ENCODE results near the gene CALHM5.

The CALHM5 gene

DNA sequence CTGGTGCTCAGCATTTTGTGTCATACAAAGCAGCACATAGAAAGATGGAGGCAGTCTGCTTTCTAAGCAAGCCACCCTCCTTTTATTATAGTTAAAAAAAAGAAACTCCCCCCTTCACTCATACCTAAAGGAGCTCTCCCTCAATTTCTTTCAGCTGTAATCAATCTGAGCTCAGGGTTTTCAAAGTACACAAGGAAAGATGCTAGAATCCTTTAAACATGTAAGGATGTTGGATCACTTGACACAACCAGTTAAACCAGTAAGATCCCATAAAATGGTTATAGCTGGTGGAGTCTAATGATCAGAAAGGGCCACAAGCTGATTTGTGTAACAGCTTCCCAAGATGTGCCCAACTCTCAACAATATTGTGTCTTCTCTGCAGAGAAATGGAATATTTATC lies 42.0 kb downstream of the CALHM5 start, which contains the start of gene CALHM4:
Gene CALHM4, plus strand, starts transcription at position 301 of the 400 bp plus-strand sequence. Its CDS starts 43 bp downstream, at position 344.
- Histone ChIP-seq H3K9ac (ENCODE audit: low read depth, low read length, poor library complexity, severe bottlenecking) (no peak within 1 kb of the TSS), H3K4me1 (ENCODE audit: insufficient read depth, low read length, poor library complexity, severe bottlenecking) (no peaks in the 10 kb centered on the region), H3K79me2 (ENCODE audit: insufficient read depth, low read length) (no peaks in the 10 kb centered on the region), H3K9me2 (replicated peaks; ENCODE audit: low read depth, low read length) (no peaks in the 10 kb centered on the region), H4K20me1 (ENCODE audit: insufficient read depth, low read length, poor library complexity, severe bottlenecking) (no peaks in the 10 kb centered on the region), H3K27me3 (ENCODE audit: insufficient read depth, low read length, poor library complexity, severe bottlenecking) (no peaks in the 10 kb centered on the region), H3K4me2 (ENCODE audit: low read depth, low read length, poor library complexity, severe bottlenecking) (no peak within 1 kb of the TSS), H3K36me3 (ENCODE audit: insufficient read depth, low read length) (no peaks in the 10 kb centered on the region), H3K4me3 (ENCODE audit: low read length, poor library complexity, severe bottlenecking) (no peak within 1 kb of the TSS), H3F3A (ENCODE audit: low read depth) (no peaks in the 10 kb centered on the region), H2AFZ (ENCODE audit: low read length) (no peak within 1 kb of the TSS), H3K9me3 (ENCODE audit: insufficient read depth, low read depth, low read length) (no peaks in the 10 kb centered on the region)
- TF ChIP-seq, protein P1, sequence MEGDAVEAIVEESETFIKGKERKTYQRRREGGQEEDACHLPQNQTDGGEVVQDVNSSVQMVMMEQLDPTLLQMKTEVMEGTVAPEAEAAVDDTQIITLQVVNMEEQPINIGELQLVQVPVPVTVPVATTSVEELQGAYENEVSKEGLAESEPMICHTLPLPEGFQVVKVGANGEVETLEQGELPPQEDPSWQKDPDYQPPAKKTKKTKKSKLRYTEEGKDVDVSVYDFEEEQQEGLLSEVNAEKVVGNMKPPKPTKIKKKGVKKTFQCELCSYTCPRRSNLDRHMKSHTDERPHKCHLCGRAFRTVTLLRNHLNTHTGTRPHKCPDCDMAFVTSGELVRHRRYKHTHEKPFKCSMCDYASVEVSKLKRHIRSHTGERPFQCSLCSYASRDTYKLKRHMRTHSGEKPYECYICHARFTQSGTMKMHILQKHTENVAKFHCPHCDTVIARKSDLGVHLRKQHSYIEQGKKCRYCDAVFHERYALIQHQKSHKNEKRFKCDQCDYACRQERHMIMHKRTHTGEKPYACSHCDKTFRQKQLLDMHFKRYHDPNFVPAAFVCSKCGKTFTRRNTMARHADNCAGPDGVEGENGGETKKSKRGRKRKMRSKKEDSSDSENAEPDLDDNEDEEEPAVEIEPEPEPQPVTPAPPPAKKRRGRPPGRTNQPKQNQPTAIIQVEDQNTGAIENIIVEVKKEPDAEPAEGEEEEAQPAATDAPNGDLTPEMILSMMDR (conservative IDR thresholded peaks at IDR 0.05; ENCODE audit: low read length), result no peak
- TF ChIP-seq EZH2phosphoT487 (IDR thresholded peaks at IDR 0.05; ENCODE audit: borderline replicate concordance), result no peak

DNA sequence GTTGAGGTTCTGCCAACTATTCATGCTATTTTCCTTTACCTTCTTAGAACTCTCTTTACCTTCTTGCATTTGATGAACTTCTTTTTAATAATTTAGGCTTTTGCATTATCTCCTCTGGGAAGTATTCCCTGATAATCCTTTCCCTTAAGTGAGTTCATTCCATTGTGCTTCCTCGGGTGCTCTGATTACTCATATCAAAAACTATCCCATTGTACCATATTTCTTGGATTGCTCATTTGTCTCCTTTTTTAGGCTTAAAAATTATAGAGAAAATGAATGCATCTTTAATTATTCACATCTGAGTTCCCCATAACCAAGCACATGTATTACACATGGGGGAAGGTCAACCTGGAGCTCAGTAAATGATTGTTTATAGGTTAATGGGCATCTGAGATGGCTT lies 44.6 kb downstream of the CALHM5 start:
- Histone ChIP-seq H3K9me3 (ENCODE audit: insufficient read depth, low read depth, low read length) (no peaks in the 10 kb centered on the region), H3K36me3 (ENCODE audit: insufficient read depth, low read length) (no peaks in the 10 kb centered on the region), H3K9ac (ENCODE audit: low read depth, low read length, poor library complexity, severe bottlenecking) (no peak overlapping the region), H3K4me3 (ENCODE audit: low read length, poor library complexity, severe bottlenecking) (no peak overlapping the region), H4K20me1 (ENCODE audit: insufficient read depth, low read length, poor library complexity, severe bottlenecking) (no peaks in the 10 kb centered on the region), H3F3A (ENCODE audit: low read depth) (no peaks in the 10 kb centered on the region), H3K79me2 (ENCODE audit: insufficient read depth, low read length) (no peaks in the 10 kb centered on the region), H3K27me3 (ENCODE audit: insufficient read depth, low read length, poor library complexity, severe bottlenecking) (no peaks in the 10 kb centered on the region), H3K9me2 (replicated peaks; ENCODE audit: low read depth, low read length) (no peaks in the 10 kb centered on the region), H3K4me1 (ENCODE audit: insufficient read depth, low read length, poor library complexity, severe bottlenecking) (no peaks in the 10 kb centered on the region), H3K4me2 (ENCODE audit: low read depth, low read length, poor library complexity, severe bottlenecking) (no peak overlapping the region), H2AFZ (ENCODE audit: low read length) (no peak overlapping the region)
- no peak for TF ChIP-seq EZH2phosphoT487 (IDR thresholded peaks at IDR 0.05; ENCODE audit: borderline replicate concordance)
- TF ChIP-seq, protein P1 (conservative IDR thresholded peaks at IDR 0.05; ENCODE audit: low read length), result no peak

DNA sequence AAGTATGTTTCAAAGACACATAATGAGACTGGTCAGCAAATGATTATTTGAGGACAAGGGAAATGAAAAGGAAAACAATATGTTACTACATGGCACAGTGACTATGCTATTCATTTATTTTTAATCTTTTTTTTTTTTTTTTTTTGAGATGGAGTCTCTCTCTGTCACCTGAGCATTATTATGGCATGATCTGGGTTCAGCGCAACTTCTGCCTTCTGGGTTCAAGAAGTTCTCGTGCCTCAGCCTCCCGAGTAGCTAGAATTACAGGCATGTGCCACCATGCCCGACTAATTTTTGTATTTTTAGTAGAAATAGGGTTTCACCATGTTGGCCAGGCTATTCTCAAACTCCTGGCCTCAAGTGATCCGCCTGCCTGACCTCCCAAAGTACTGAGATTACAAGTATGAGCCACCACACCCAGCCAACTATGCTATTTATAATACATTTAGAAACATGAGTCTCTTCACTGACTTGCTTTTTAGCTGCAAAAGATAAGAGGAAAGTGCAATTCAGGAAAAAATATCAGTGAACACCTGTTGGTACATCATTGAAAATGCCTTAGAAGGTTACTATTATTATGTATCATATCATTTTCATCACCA lies 45.5 kb downstream of the CALHM5 start:
- TF ChIP-seq, protein P1 (conservative IDR thresholded peaks at IDR 0.05; ENCODE audit: low read length), result no peak
- TF ChIP-seq EZH2phosphoT487 (IDR thresholded peaks at IDR 0.05; ENCODE audit: borderline replicate concordance), result no peak

More for the DNA sequence above, 45.5 kb downstream of the CALHM5 start:
- Histone ChIP-seq H2AFZ (ENCODE audit: low read length) (no peak overlapping the region), H3K36me3 (ENCODE audit: insufficient read depth, low read length) (no peaks in the 10 kb centered on the region), H3K9me2 (replicated peaks; ENCODE audit: low read depth, low read length) (no peaks in the 10 kb centered on the region), H3K4me1 (ENCODE audit: insufficient read depth, low read length, poor library complexity, severe bottlenecking) (no peaks in the 10 kb centered on the region), H3K4me2 (ENCODE audit: low read depth, low read length, poor library complexity, severe bottlenecking) (no peak overlapping the region), H3K27me3 (ENCODE audit: insufficient read depth, low read length, poor library complexity, severe bottlenecking) (no peaks in the 10 kb centered on the region), H3K9ac (ENCODE audit: low read depth, low read length, poor library complexity, severe bottlenecking) (no peak overlapping the region), H3K9me3 (ENCODE audit: insufficient read depth, low read depth, low read length) (no peaks in the 10 kb centered on the region), H4K20me1 (ENCODE audit: insufficient read depth, low read length, poor library complexity, severe bottlenecking) (no peaks in the 10 kb centered on the region), H3K79me2 (ENCODE audit: insufficient read depth, low read length) (no peaks in the 10 kb centered on the region), H3K4me3 (ENCODE audit: low read length, poor library complexity, severe bottlenecking) (no peak overlapping the region), H3F3A (ENCODE audit: low read depth) (no peaks in the 10 kb centered on the region)
